ENCODE results near the gene DHRSX.
A peak's percentile ranks its signal among the peaks of the same experiment; 100 is the strongest.
"Not testable (repeated sequence)": the region's sequence is repeated elsewhere in the genome, so short reads cannot be mapped to it uniquely, and the experiment has no call there.

DHRSX gene

DNA sequence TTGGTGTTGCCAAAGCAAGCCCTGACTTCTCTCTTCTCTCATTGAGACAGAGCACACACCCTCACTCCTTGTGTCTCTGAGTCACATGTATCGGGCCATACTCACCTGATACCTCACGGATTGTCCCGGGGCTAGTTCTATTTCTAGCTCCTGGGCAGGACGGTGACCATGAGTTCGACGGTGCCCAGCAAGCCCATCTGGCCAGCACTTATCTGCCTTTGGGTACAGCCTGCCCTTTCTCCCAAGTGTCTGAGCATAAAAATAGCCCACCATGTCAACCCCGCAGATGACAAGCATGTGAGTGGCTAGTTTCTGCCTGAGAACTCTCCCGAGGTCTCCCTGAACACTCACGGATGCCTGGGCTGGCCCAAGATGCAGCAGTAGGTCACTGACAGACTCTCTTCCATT, 158.5 kb downstream of the DHRSX start:
- no peak for DNase-seq

GRCh38 chrX:2340991-2341390, 159.8 kb downstream of the DHRSX start:
- no peak for DNase-seq

- DNase-seq = no peak
Observed at GRCh38 chrX:2336181-2336580, 164.6 kb downstream of the DHRSX start.

DNA sequence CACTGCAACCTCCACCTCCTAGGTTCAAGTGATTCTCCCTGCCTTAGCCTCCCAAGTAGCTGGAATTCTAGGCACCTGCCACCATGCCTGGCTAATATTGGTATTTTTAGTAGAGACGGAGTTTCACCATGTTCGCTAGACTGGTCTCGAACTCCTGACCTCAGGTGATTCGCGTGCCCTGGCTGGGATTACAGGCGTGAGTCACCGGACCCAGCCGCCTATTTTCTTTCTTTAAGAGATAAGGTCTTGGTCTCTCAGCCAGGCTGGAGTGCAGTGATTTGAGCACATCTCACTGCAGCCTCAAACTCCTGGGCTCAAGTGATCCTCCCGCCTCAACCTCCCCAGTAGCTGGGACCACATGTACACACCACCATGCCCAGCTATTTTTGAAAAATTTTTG, 166.5 kb downstream of the DHRSX start:
- no peak for DNase-seq

- DNase-seq = no peak
Observed at GRCh38 chrX:2332252-2332651, 168.5 kb downstream of the DHRSX start.

DNA sequence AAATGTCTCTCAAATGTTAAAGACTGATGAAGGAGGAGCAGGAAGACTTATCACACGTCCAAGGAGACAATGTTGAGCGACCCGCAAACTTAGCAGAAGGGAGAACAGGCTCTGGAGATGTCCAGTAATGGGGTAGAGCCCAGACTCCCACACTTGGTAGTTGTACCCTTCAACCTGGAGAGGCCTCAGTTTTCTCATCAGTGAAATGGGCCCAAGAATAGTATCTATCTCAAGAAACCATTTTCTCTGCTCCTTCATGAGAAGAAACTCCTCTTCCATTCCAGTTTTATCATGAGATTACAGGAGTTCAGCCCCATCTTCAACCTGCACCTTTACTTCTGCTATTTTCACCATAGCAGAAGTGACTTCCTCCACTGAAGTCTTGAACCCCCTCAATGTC, 169.9 kb downstream of the DHRSX start:
- no peak for DNase-seq

DNA sequence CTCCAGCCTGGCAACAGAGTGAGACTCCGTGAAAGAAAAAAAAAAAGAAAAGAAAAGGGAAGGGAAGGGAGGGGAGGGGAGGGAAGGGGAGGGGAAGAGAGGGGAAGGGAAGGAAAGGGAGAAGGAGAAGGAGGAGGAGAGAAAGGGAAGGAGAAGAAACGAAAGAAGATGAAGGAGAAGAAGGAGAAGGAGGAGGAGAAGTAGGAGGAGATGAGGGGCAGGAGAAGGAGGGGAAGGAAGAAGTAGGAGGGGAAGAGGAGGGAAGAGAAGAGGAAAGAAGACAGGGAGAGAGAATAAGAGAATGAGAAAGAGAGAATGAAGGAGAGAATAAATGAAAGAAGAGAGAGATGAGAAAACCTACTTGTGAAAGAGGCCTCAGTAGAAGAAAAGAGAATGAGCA, 170.3 kb downstream of the DHRSX start:
- DNase-seq = no peak

DNA sequence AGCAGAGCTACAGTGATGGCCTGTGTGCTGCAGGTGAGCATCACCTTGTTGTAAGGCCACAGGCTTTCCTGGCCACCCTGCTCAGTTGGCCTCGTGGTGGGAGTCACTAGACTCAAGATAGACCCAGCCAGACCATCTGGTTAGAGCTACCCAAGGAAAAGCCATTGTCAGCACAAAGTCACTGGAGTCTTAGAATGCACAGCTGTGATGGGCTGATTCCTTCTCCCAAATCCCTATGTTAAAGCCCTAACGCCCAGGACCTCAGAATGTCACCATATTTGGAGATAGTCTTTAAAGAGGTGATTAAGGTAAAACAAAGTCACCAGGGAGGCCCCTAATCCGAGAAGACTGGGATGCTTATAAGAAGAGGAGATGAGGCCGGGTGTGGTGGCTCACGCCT, 173.4 kb downstream of the DHRSX start:
- DNase-seq = no peak

DNA sequence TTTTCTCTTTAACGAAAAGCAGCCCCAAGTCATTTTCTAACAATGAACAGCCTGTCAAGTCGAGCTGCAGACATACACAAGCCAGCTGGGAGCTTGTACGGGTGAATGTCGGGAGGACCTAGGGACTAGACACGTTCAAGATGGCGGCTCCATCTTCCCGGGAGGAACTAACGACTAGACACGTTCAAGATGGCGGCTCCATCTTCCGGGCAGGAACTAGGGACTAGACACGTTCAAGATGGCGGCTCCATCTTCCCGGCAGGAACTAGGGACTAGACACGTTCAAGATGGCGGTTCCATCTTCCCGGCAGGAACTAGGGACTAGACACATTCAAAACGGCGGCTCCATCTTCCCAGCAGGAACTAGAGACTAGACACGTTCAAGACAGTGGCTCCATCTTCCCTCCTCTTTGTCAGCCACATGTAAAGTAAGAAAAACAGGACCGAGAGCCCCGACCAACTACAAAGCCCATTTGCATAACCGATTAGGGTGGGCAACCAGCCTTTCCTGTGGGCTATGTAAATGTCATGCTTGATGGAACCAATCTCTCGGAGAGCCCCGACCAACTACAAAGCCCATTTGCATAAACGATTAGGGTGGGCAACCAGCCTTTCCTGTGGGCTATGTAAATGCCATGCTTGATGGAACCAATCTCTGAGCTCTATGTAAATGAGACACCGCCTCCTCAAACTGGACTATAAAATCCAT, 175.5 kb downstream of the DHRSX start:
- DNase-seq = peak; percentile 71

DNA sequence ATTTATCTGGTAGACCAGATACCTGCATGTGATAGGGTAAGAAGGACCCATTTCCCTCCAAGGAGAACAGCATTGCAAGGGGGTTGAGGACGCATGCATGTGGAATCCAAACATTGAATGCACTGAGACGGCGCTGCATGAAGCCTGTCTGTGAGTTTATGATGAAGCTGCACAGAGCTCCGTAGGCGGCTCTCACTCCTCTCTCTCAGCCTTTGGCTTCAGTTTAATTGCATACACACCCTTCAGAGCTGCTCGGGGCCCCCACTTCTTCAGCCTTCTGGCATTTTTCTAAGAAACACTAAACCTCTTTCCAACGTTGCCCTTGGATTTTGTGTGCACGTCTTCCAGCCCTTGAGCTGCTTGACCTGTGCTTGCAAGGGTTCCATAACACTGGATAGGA, 176.6 kb downstream of the DHRSX start:
- no peak for DNase-seq

- DNase-seq = no peak
Observed at GRCh38 chrX:2321411-2321810, 179.4 kb downstream of the DHRSX start.

DNA sequence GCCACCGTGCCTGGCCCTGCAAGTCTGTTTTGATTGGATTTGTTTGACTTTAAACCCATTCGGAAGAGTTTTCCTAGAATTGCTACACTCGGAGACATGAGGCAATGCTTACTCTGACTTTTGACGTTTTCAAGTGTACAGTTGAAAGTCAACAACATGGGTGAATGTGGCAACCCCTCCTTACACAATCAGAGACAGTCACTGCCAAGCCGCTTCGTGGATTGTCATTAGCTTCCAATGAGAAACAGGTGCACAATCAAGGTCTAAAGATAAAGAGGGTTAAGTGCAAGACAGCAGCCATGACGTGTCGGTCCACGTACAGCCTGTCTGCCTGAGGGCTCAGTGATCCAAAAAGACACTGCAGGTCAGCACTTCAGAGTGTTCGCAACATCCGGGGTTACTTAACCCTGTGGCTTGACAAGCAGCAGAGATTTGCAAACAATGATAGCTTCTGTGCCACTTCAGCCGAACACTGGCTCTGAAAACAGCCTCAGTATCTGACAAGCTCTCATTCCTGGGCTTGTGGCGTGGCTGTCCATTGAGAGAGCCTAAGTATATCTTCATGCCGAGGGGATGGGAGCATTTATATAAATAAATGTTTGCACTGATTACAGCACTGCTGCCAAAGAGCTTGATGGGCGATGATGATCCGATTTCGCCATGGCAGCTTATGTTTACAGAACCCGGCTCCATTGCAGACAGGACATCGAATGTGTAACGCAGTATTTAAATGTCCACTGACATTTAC, 180.0 kb downstream of the DHRSX start:
- peak; percentile 15 for DNase-seq

- no peak for DNase-seq
Observed at GRCh38 chrX:2320089-2320488, 180.7 kb downstream of the DHRSX start.

- DNase-seq = peak; percentile 24
Observed at GRCh38 chrX:2318371-2318770, 182.4 kb downstream of the DHRSX start.

DNA sequence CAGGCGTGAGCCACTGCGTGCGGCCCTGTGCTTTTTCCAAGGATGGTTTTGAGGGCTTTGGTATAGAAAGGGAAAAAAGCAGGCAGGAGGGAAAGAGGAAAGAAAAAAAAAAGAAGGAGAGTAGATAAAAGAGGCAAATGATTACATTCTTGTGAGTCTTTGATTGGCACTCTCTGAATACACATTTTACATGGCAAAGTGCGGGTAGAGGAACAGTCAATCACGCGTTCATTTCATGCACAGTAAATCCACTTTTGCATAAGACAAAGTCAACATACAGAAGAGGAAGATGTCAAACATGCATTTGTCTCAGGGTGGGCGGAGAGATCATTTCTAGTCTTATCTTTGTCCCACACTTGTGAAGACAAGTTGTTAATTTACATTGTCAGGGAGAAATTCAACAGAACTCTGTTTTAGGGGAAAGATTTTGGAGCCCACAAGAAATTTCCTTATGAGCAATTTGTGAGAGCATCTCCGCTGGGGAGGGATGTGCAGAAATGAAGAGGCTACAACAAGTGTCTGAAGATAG, 183.2 kb downstream of the DHRSX start:
- peak; percentile 74 for DNase-seq

GRCh38 chrX:2316534-2316933, 184.2 kb downstream of the DHRSX start:
- no peak for DNase-seq

- DNase-seq = no peak
Observed at GRCh38 chrX:2315434-2315833, 185.3 kb downstream of the DHRSX start.

- DNase-seq = no peak
Observed at GRCh38 chrX:2314831-2315365, 185.9 kb downstream of the DHRSX start.

DNA sequence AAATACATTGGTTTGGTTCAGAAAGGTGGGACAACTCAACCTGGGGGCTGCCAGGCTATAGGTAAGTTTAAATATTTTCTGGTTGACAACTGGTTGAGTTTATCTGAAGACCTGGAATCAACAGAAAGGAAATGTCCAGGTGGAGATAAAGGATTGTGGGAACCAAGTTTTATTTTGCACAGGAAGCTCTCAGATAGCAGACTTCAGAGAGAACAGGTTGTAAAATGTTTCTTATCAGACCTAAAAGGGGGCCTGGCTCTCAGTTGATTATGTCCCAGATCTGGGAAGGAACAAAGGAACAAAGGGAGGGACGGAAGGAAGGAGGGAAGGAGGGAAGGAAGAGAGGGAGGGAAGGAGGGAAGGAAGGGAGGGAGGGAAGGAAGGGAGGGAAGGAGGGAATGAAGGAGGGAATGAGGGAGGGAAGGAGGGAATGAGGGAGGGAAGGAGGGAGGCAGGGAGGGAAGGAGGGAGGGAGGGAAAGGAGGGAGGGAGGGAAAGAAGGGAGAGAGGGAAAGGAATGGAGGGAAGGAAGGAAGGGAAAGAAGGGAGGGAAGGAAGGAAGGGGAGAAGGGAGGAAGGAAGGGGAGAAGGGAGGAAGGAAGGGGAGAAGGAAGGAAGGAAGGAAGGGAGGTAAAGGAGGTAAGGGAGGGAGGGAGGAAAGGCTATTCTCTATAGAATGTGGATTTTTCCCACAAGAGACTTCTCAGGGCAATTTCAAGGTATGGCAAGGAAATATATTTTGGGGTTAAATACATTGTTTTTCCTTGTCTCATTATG, 186.7 kb downstream of the DHRSX start:
- no peak for DNase-seq

- not testable (repeated sequence) for DNase-seq
Observed at GRCh38 chrX:2312061-2312591, 188.7 kb downstream of the DHRSX start.

DNA sequence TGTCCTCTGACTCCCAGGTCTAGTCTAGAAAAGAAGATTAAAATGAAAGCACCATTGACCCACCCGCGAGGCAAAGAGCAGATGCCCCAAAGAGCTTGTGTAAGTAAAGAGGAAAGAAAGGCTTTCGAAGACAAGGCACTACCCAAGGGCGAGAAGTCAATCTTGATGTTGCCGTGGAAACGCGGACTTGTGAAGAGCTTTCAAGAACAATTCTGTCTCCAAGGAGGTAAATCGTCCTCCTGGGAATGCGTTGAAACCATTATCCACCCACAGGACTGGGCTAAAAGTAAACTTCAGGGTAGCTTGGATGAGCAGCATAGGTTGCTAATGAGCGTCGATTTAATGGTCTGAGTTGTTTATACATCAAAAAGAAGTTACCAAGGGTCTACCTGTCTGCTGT, 189.3 kb downstream of the DHRSX start:
- DNase-seq = no peak

- no peak for DNase-seq
Observed at GRCh38 chrX:2301901-2302300, 198.9 kb downstream of the DHRSX start.

DNA sequence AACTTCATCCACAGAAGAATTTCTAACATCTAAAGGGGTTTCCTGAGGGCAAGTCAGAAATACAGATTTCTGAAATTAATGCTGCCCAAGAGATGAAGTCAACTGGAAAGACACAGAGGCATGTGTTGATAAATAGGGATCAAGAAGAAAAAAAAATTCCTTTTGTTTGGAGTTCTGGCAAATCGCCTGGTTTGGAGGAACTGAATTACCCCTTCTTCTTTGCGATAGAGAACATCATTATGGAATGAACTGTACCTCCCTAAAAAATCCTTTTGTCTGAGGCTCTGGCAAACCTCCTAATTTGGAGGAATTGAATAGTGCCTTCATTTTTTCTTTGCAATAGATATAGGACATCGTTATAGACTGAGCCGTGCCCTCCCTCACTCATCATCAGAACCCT, 200.9 kb downstream of the DHRSX start:
- no peak for DNase-seq

Measured in hematopoietic multipotent progenitor cell treated with erythropoietin and hydrocortisone succinate and interleukin-3 and kit ligand, for 6 days (in vitro differentiated cells).